Fibroblast of gingiva (primary cell): Measurements from ENCODE around the gene DOCK4.
A peak's percentile ranks its signal among the peaks of the same experiment; 100 is the strongest.

Experiments
- DNase-seq: peaks from one replicate; pipeline ENCODE4 v3.0.0-alpha.2; 2011; ENCODE audit warnings: low read depth

DOCK4 gene

GRCh38 chr7:112161253-112162141 is 44.7 kb downstream of the DOCK4 start:
- DNase-seq: no peak

GRCh38 chr7:112160771-112161150 is 45.4 kb downstream of the DOCK4 start:
- no peak for DNase-seq

DNA sequence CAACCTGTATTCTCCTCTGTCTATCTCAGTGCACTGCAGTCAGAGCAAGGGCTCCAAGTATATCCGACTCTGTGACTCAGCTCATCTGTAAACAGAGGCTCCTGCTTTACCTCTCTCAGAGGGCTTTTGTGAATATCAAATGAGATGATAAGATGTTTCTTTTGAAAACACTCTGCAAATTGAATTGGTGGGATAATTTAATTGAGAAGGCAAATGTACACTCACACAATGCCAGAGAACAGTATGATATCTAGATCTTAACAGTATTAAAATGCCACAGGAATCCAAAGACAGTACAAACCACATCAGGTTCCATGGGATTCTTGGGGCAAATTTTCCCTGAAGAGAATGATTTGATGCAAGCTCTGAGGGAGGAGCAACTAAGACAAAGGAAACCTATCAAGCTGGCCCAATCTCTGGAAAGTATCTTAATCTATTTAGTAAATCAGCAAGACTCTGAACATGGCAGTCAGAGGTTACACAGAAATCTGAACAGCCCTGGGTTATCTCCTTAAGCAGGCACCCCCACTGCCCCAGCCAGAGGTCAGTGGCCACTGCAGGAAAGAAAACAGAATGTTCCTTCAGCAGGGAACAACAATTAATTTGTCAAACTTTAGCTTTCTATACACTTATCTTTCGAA is 45.9 kb downstream of the DOCK4 start:
- DNase-seq: no peak

DNA sequence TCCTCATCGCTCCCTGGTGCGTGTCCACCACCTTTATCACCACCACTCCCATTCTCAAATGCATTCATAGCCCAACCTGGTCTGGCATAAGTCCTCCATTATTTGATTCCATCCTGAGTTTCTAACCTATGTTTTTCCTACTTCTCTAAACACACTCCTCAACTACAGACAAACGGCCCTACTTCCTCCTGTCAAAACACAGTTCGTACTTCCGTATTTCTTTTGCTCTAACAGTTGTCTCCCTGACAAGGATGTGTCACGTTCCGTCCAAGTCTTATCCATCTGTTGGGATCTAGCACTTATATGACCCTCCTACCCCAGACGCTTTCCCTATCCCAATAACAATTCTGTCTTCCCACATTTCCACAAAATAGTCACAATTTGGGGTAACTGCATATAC is 46.8 kb downstream of the DOCK4 start:
- DNase-seq: no peak

GRCh38 chr7:112157072-112157471 is 49.1 kb downstream of the DOCK4 start:
- DNase-seq: peak; percentile 52

DNA sequence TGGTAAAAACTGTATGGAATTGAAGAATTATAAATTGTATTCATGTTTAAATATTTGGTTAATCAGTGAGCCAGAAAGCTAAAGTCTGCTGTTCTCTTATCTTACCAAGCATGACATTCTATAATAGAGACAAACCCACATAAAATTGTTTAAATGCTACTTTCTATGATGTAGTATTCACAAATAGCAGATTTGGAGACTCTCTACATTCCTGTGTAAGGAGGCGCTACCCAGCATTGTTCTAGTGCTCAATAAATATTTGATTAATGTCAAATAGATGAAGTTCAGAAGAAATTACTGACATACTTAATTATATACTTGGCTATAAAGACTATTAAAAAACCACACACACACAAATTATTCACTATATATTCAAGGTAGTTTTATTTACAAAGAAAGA is 49.8 kb downstream of the DOCK4 start:
- no peak for DNase-seq

DNA sequence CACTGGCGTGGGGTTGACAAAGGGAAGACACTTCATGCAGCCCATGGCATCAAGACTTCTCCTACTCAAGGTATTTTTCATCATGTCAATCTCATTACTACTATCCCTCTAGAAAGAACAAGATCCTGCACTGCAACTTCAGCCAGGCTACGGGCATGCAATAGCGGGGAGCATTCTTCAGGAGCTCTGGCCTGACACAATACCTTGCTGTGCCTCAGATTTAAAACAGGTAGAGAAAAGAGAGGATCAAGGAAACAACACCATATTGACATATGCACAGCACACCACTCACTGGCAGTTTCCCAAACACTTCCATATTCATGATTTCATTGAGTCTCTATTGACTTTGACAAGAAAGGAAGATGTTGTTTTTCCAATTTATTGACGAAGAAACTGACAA is 51.5 kb downstream of the DOCK4 start:
- DNase-seq: no peak

DNA sequence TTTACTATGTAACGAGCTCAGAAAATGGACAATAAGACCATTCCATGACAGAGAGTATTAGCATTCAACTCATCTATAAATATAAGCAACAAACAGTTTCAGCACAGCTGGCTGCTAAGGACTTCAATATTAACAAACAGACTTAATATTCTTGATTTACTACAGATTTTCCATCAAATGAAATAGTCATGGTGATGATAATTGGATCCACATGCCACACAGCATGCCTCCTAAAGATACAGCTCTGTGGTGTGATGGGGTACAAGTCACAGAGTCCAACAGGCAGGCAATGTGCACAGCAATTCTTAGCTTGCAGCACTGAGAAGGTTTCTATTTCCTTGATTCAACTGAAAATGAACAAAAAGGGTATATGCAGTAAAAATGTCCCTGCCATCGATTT is 54.0 kb downstream of the DOCK4 start:
- DNase-seq: peak; percentile 59

DNA sequence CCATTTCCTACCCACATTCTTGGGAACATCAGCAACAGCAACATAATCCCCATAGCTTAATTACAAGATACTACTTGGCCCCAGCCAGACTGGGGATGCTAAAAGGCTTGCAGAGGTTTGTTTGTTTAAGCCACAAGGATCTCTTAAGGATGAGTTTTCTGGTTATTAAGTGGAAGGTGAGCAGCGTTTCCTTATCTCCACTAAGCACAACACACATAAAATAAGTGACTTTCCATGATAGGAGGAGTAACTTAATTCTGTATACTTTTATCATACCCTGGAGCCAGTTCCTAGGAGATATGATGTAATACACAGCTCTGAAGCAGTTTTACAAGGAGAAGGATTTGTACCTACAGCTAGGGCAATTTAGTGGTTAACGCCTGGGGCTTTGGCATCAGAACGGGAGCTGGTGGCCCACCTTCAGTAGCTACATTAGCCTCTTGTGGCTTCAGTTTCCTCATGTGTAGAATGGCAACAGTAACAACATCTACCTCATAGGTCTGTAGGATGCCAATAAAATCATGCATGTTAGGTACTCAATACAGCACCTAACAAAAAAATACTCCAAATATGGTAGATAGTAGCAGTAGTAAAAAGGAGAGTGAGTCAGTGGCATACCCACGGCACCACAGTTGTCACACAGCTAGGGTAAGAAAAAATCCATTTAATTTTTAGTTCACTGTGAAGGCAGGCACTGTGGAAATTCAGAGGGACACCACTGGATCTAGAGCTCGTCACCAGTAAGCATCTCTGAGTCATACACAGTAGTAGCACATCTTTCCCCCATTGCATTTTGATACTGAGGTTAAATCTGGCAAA is 55.2 kb downstream of the DOCK4 start:
- no peak for DNase-seq

DNA sequence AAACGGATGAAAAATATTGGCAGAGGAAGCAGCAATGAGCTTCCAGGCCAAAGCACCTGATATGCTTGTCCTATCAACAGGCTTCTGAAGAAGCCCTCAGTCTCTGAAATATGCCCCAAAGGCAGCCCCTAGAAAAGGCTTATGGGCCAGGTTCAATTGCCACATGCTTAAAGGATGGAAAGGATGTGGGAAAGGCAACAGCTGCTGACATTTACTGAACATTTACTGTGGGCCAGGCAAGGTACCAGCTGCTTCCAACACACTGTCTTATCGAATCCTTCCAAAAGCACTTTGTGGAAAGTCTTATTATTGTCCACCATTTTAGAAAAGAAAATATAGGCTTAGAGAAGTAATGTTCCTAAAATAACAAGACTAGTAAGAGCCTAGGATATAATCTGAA is 56.5 kb downstream of the DOCK4 start:
- no peak for DNase-seq

DNA sequence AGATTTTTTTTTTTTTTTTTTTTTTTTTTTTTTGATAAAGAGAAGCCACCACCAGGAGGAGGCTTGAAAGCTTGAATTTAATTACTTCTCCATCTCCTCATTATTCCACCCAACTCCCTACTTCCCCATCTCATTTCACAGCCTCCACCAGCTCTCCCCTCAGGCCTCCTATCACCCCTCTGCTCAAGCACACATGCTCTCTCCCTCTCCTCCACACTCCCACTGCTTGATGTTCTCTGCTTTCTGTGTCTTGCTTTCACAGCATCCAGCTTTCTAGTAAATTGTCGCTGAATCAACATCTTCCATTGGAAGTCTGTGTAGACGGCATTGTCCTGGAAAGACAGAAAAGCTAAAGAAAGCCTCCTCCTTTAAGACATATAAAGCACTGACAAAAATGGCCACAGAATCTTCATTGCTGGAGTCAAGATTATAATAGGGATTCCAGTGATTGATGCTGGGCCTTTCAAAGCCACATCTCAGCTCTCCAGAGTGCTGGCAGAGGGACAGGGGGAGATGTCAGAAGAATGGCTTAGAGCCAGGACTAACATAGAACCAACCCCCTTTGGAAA is 58.3 kb downstream of the DOCK4 start:
- no peak for DNase-seq

DNA sequence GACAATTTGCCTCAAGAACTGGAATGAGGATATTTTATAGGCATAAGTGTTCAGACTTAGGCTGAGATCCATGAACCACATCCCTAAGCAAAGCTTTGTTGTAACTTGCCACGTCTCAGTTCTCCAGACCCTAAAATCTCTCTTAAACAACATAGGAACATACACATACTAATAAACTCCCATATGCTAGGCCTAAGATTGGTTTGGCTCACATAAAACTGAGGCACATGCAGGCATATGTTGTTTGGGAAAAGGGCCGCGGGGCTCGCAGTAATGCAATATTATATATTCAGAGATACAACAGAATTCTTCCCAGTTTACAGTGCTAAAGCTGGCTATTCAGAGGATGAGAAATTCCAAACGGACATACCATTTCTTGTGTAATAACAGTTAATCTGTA is 61.0 kb downstream of the DOCK4 start:
- no peak for DNase-seq

GRCh38 chr7:112144284-112145059 is 61.7 kb downstream of the DOCK4 start:
- no peak for DNase-seq

- peak; percentile 94 for DNase-seq
Observed at GRCh38 chr7:112143582-112143981, 62.6 kb downstream of the DOCK4 start.

DNA sequence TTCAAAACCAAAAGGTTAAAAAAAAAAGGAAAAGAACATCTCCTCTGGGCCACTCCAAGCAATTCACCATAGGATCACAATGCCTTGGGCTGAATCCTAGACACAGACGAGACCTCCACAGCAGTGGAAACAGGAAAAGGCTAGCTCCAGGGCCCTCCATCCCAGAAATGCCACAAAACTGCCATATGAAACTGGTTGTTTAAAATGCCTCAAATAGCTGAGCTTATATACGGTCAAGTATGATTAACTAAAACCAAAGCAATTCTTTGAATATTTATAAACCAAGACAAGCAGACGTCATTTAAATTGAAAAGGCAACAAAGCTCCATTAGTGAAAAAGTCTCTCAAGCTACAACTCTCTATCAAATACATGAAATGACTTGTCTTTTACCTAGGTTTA is 63.1 kb downstream of the DOCK4 start:
- peak; percentile 68 for DNase-seq

- DNase-seq: no peak
Observed at GRCh38 chr7:112140600-112140999, 65.6 kb downstream of the DOCK4 start.

- DNase-seq: no peak
Observed at GRCh38 chr7:112138938-112139337, 67.3 kb downstream of the DOCK4 start.

- DNase-seq: no peak
Observed at GRCh38 chr7:112138325-112138852, 67.8 kb downstream of the DOCK4 start.

GRCh38 chr7:112137141-112138101 is 68.8 kb downstream of the DOCK4 start:
- DNase-seq: no peak
